H1 (cell line): ENCODE results near the gene APOO. TPM values are rescaled to one million over a fixed set of nuclear protein-coding genes. Genes with fewer than 3 reads are reported as not detected.

Source experiments
- CTCF ChIA-PET: fragments of 300-600 bp; sonication (Branson Sonifier 250); formaldehyde crosslinking; loops from one replicate; lab custom pipeline; 2021; ENCODE audit not compliant: partially characterized antibody; lab: Charles Lee
- POLR2A ChIA-PET: fragments of 300-600 bp; sonication (Branson Sonifier 250); formaldehyde crosslinking; loops from one replicate; lab custom pipeline; 2021; ENCODE audit warnings: inconsistent platforms; ENCODE audit not compliant: partially characterized antibody; lab: Charles Lee
- DNase-seq, 2 experiments: peaks; one replicate each; pipeline versions ENCODE4 v3.0.0 to v3.0.0-alpha.2; 2010 to 2022; ENCODE audit warnings: low spot score in 2 of 2, low read depth in 1 of 2, mixed read lengths in 1 of 2
- FAIRE-seq: peaks from 2 replicates; lab custom pipeline; 2011; peaks lifted over from hg19 to GRCh38; lab: Jason Lieb, UNC
- H2AFZ ChIP-seq: 2 replicates; pipeline ENCODE4 v1.8.1; 2012; ENCODE audit warnings: low read length, inconsistent platforms
- H2AK5ac ChIP-seq: 2 replicates; pipeline ENCODE4 v1.6.1; 2013; ENCODE audit warnings: low read depth, low read length
- H2BK120ac ChIP-seq: replicated peaks from 2 replicates; pipeline ENCODE3; 2013; ENCODE audit warnings: low read depth, low read length, inconsistent platforms
- H2BK12ac ChIP-seq: 2 replicates; pipeline ENCODE4 v1.6.1; 2013; ENCODE audit warnings: low read depth, low read length
- H2BK15ac ChIP-seq: 2 replicates; pipeline ENCODE4 v1.6.1; 2013; ENCODE audit warnings: low read length
- H2BK20ac ChIP-seq: 2 replicates; pipeline ENCODE4 v1.6.1; 2013; ENCODE audit warnings: low read length
- H2BK5ac ChIP-seq: 2 replicates; pipeline ENCODE4 v1.6.1; 2013; ENCODE audit warnings: low read depth, low read length
- H3K14ac ChIP-seq: 2 replicates; pipeline ENCODE4 v1.6.1; 2013; ENCODE audit warnings: inconsistent platforms; ENCODE audit not compliant: insufficient read length
- H3K18ac ChIP-seq: 2 replicates; pipeline ENCODE4 v1.6.1; 2013; ENCODE audit warnings: low read length; ENCODE audit errors: extremely low read depth
- H3K23ac ChIP-seq: 2 replicates; pipeline ENCODE4 v1.6.1; 2013; ENCODE audit warnings: inconsistent platforms; ENCODE audit not compliant: insufficient read length
- H3K23me2 ChIP-seq: 2 replicates; pipeline ENCODE4 v1.6.1; 2013; ENCODE audit warnings: low read depth, low read length
- H3K27ac ChIP-seq: 2 replicates; pipeline ENCODE4 v1.6.1; 2011; ENCODE audit warnings: low read depth, low read length, inconsistent platforms
- H3K27me3 ChIP-seq, 4 experiments: replicated peaks in 1 of 4; 1 replicate in 1 of 4; 2 replicates in 3 of 4; pipeline versions ENCODE4 v1.6.1 to v1.8.1; 2011 to 2013; ENCODE audit warnings: low read length in 3 of 4, mild to moderate bottlenecking in 3 of 4, inconsistent platforms in 2 of 4, mixed read lengths in 2 of 4, moderate library complexity in 1 of 4; ENCODE audit not compliant: control insufficient read depth in 3 of 4, insufficient read depth in 3 of 4; ENCODE audit errors: extremely low read depth in 1 of 4
- H3K36me3 ChIP-seq, 4 experiments: 2 replicates each; pipeline versions ENCODE4 v1.6.1 to v1.8.1; 2011 to 2013; ENCODE audit warnings: mild to moderate bottlenecking in 4 of 4, low read length in 3 of 4, moderate library complexity in 2 of 4, control low read depth in 1 of 4, inconsistent platforms in 1 of 4; ENCODE audit not compliant: insufficient read depth in 4 of 4, control insufficient read depth in 2 of 4
- H3K4ac ChIP-seq: replicated peaks from 2 replicates; pipeline ENCODE3; 2013; ENCODE audit warnings: low read length, low read depth, mixed read lengths, inconsistent platforms; ENCODE audit not compliant: insufficient read length
- H3K4me1 ChIP-seq, 4 experiments: replicated peaks in 1 of 4; 1 replicate in 1 of 4; 2 replicates in 3 of 4; pipeline versions ENCODE4 v1.6.1 to v1.8.1; 2011 to 2013; ENCODE audit warnings: low read length in 3 of 4, inconsistent platforms in 2 of 4, mixed read lengths in 1 of 4; ENCODE audit not compliant: insufficient read depth in 4 of 4, control insufficient read depth in 3 of 4
- H3K4me2 ChIP-seq, 2 experiments: 2 replicates each; pipeline versions ENCODE4 v1.6.1 to v1.8.1; 2011 to 2013; ENCODE audit warnings: low read depth in 2 of 2, low read length in 2 of 2, control low read depth in 1 of 2, inconsistent platforms in 1 of 2, mild to moderate bottlenecking in 1 of 2; ENCODE audit not compliant: insufficient read depth in 1 of 2
- H3K4me3 ChIP-seq, 4 experiments: fragments of 200-600, 300-600 bp in 1 of 4; sonication (generic), shearing (Covaris generic), sonication (Bioruptor Twin) in 1 of 4; 2 replicates each; pipeline versions ENCODE4 v1.5.1 to v1.8.1; 2011 to 2016; ENCODE audit warnings: low read length in 4 of 4, low read depth in 3 of 4, control low read depth in 2 of 4, inconsistent platforms in 2 of 4, mild to moderate bottlenecking in 2 of 4, mixed read lengths in 1 of 4, moderate library complexity in 1 of 4; ENCODE audit not compliant: insufficient read depth in 2 of 4; ENCODE audit errors: extremely low read depth in 1 of 4
- H3K56ac ChIP-seq: replicated peaks from 2 replicates; pipeline ENCODE3; 2013; ENCODE audit warnings: low read depth, mild to moderate bottlenecking, mixed read lengths, low read length, inconsistent platforms; ENCODE audit not compliant: insufficient read length
- H3K79me1 ChIP-seq: 2 replicates; pipeline ENCODE4 v1.6.1; 2013; ENCODE audit warnings: low read depth, low read length, control low read depth
- H3K79me2 ChIP-seq, 2 experiments: 2 replicates each; pipeline versions ENCODE4 v1.6.1 to v1.8.1; 2012 to 2013; ENCODE audit warnings: low read length in 2 of 2, mild to moderate bottlenecking in 2 of 2, inconsistent platforms in 1 of 2; ENCODE audit not compliant: insufficient read depth in 2 of 2, control insufficient read depth in 1 of 2
- H3K9ac ChIP-seq, 4 experiments: replicated peaks in 1 of 4; 1 replicate in 1 of 4; 2 replicates in 3 of 4; pipeline versions ENCODE4 v1.6.1 to v1.8.1; 2011 to 2013; ENCODE audit warnings: low read depth in 3 of 4, low read length in 3 of 4, control low read depth in 2 of 4, mild to moderate bottlenecking in 2 of 4, moderate library complexity in 2 of 4, inconsistent platforms in 1 of 4; ENCODE audit errors: extremely low read depth in 1 of 4
- H3K9me3 ChIP-seq, 2 experiments: 2 replicates each; pipeline versions ENCODE4 v1.6.1 to v1.8.1; 2012 to 2013; ENCODE audit warnings: mild to moderate bottlenecking in 2 of 2, moderate library complexity in 2 of 2, control low read depth in 1 of 2, inconsistent platforms in 1 of 2, low read depth in 1 of 2, low read length in 1 of 2, mixed read lengths in 1 of 2; ENCODE audit not compliant: insufficient read depth in 2 of 2
- H4K20me1 ChIP-seq, 2 experiments: replicated peaks in 1 of 2; 2 replicates each; pipeline versions ENCODE3 to v1.8.1; 2011 to 2013; ENCODE audit warnings: inconsistent platforms in 2 of 2, low read length in 2 of 2, mild to moderate bottlenecking in 1 of 2; ENCODE audit not compliant: insufficient read depth in 2 of 2, control insufficient read depth in 1 of 2
- H4K5ac ChIP-seq: 2 replicates; pipeline ENCODE4 v1.6.1; 2013; ENCODE audit warnings: low read length, low read depth, mixed read lengths, inconsistent platforms; ENCODE audit not compliant: insufficient read length
- H4K8ac ChIP-seq: 2 replicates; pipeline ENCODE4 v1.8.0; 2013; ENCODE audit warnings: mild to moderate bottlenecking, moderate library complexity, low read length, inconsistent platforms; ENCODE audit not compliant: insufficient read depth; ENCODE audit errors: extremely low read depth
- H4K91ac ChIP-seq: replicated peaks from 2 replicates; pipeline ENCODE3; 2013; ENCODE audit warnings: low read length, mixed read lengths, inconsistent platforms; ENCODE audit not compliant: insufficient read length
- ATF2 ChIP-seq: IDR thresholded peaks from 2 replicates; pipeline ENCODE4 v1.6.1; 2012; ENCODE audit warnings: low read length, inconsistent platforms
- CBX5 ChIP-seq: fragments of 300-800, 300-1000 bp; sonication (generic); IDR thresholded peaks from 2 replicates; pipeline ENCODE4 v1.7.1; 2016; ENCODE audit warnings: antibody characterized with exemption, low read length, low read depth
- E2F6 ChIP-seq: IDR thresholded peaks from 2 replicates; pipeline ENCODE4 v1.6.1; 2012; ENCODE audit warnings: inconsistent platforms
- EP300 ChIP-seq, 2 experiments: IDR thresholded peaks; 1 replicate in 1 of 2; 2 replicates in 1 of 2; pipeline ENCODE4 v1.6.1; 2011 to 2012; ENCODE audit warnings: low read depth in 2 of 2, low read length in 2 of 2, mild to moderate bottlenecking in 2 of 2, borderline replicate concordance in 1 of 2, inconsistent platforms in 1 of 2, moderate library complexity in 1 of 2
- FOSL1 ChIP-seq: IDR thresholded peaks from 2 replicates; pipeline ENCODE4 v1.6.1; 2011; ENCODE audit warnings: mild to moderate bottlenecking, low read depth, low read length, moderate library complexity; ENCODE audit not compliant: insufficient read depth
- HDAC2 ChIP-seq, 2 experiments: fragments of 300-600 bp in 1 of 2; sonication (generic) in 1 of 2; IDR thresholded peaks; 2 replicates each; pipeline ENCODE4 v1.6.1; 2011 to 2012; ENCODE audit warnings: low read depth in 2 of 2, low read length in 2 of 2, mild to moderate bottlenecking in 2 of 2, moderate library complexity in 2 of 2, borderline replicate concordance in 1 of 2, inconsistent platforms in 1 of 2
- JUN ChIP-seq: IDR thresholded peaks from 2 replicates; pipeline ENCODE4 v1.6.1; 2011; ENCODE audit warnings: low read depth, mild to moderate bottlenecking, improper control_type of control experiment, low read length
- KDM1A ChIP-seq: fragments of 200-600, 300-600 bp; sonication (generic); IDR thresholded peaks from 2 replicates; pipeline ENCODE4 v1.7.1; 2016; ENCODE audit warnings: mild to moderate bottlenecking, low read length, borderline replicate concordance
- KDM5A ChIP-seq: fragments of 200-600 bp; IDR thresholded peaks from 2 replicates; pipeline ENCODE4 v1.7.1; 2012; ENCODE audit warnings: mild to moderate bottlenecking, low read length, inconsistent platforms, mixed read lengths
- MAFK ChIP-seq: IDR thresholded peaks from 2 replicates; pipeline ENCODE4 v1.6.1; 2012; ENCODE audit warnings: low read depth, mild to moderate bottlenecking, improper control_type of control experiment, low read length
- NRF1 ChIP-seq: IDR thresholded peaks from 2 replicates; pipeline ENCODE4 v1.6.1; 2011; ENCODE audit warnings: mild to moderate bottlenecking, low read depth, low read length, improper control_type of control experiment
- SIX5 ChIP-seq: IDR thresholded peaks from 2 replicates; pipeline ENCODE4 v1.6.1; 2011; ENCODE audit warnings: mild to moderate bottlenecking, low read depth, low read length
- SRF ChIP-seq: IDR thresholded peaks from 2 replicates; pipeline ENCODE4 v1.6.1; 2011; ENCODE audit warnings: mild to moderate bottlenecking, low read depth, low read length, moderate library complexity
- polyA plus RNA-seq, 7 experiments: library from polyadenylated mRNA; depleted of rRNA in 3 of 7; stranded (reverse) in 5 of 7; unstranded in 2 of 7; fragments of >200 nt in 5 of 7; fragments of 200-250 nt in 2 of 7; gene quantifications; 1 replicate in 5 of 7; 2 replicates in 1 of 7; 4 replicates in 1 of 7; pipeline versions ENCODE4 v1.2.1 to v1.2.3, GENCODE V29; 2011 to 2013; ENCODE audit warnings: missing spikeins in 2 of 7, mixed read lengths in 2 of 7
- total RNA-seq: library from RNA; stranded (reverse); fragmentation: NEBNext Ultra II Directional; extraction: Animal tissue kit (Norgen Biotek cat#: 25700); gene quantifications from 2 replicates; pipeline ENCODE4 v1.2.1, GENCODE V29; 2021

Gene APOO
- total and polyA plus RNA-seq, 2 of the 8 experiments (the other 6 are each of a cell fraction or from before 2014, with no cell fraction given) = 25.7 to 45.0 TPM

GRCh38 chrX:23788521-23788920, 119.2 kb downstream of the APOO start:
- H4K91ac ChIP-seq = no peak overlapping the region
- no peak overlapping the region for H2AFZ ChIP-seq
- no peak overlapping the region for H2BK20ac ChIP-seq
- H3K23me2 ChIP-seq = peaks cover 2% of the 10 kb centered on the region; the same call in 1 of the 2 replicates
- no peak overlapping the region for H3K56ac ChIP-seq
- H2AK5ac ChIP-seq = no peak overlapping the region
- no peaks in the 10 kb centered on the region for H3K79me2 ChIP-seq
- H3K4me2 ChIP-seq = no peak overlapping the region
- ChIA-PET POLR2A (no interaction called here), CTCF (interaction anchor here (0.9 kb wide), 1 partner anchor 31 kb away, joined by 3 read pairs; no protein-coding TSS in a partner anchor)
- no peak overlapping the region for H3K4ac ChIP-seq
- no peaks in the 10 kb centered on the region for H3K27me3 ChIP-seq
- H3K4me3 ChIP-seq = no peak overlapping the region
- peaks cover 0 to 8% (median 0%) of the 10 kb centered on the region in 4 experiments; a peak in 1 of 8 replicates for H3K36me3 ChIP-seq
- no peaks in the 10 kb centered on the region for H3K79me1 ChIP-seq
- H3K9me3 ChIP-seq = no peaks in the 10 kb centered on the region
- no peak overlapping the region for H3K14ac ChIP-seq
- H3K23ac ChIP-seq = no peak overlapping the region
- no peak overlapping the region for H4K5ac ChIP-seq
- no peak overlapping the region for H2BK120ac ChIP-seq
- H3K27ac ChIP-seq = no peak overlapping the region
- H4K8ac ChIP-seq = no peak overlapping the region
- no peak overlapping the region for H2BK12ac ChIP-seq
- FAIRE-seq (no peak), DNase-seq (no peak)
- no peak overlapping the region for H2BK5ac ChIP-seq
- no peak overlapping the region for H3K9ac ChIP-seq
- H3K4me1 ChIP-seq = no peaks in the 10 kb centered on the region
- H3K18ac ChIP-seq = no peak overlapping the region
- no peak overlapping the region for H2BK15ac ChIP-seq
- H4K20me1 ChIP-seq = no peaks in the 10 kb centered on the region
- TF ChIP-seq FOSL1 = no peak
- TF ChIP-seq SRF = no peak
- TF ChIP-seq EP300 (IDR thresholded peaks at IDR 0.05; ENCODE audit: borderline replicate concordance in 1 of 2, low read depth in 2 of 2, low read length in 2 of 2) = no peak
- no peak for TF ChIP-seq MAFK
- TF ChIP-seq JUN = no peak
- TF ChIP-seq KDM1A = no peak
- TF ChIP-seq SIX5 = no peak
- no peak for TF ChIP-seq NRF1
- no peak for TF ChIP-seq E2F6
- TF ChIP-seq CBX5 = no peak
- TF ChIP-seq HDAC2 (IDR thresholded peaks at IDR 0.05; ENCODE audit: borderline replicate concordance in 1 of 2, low read depth in 2 of 2, low read length in 2 of 2) = no peak
- TF ChIP-seq ATF2 = no peak
- no peak for TF ChIP-seq KDM5A
